PFSK-1 (cell line): ENCODE measurements around the gene EHF.

Experiments used
- POLR2AphosphoS5 ChIP-seq: IDR thresholded peaks from 2 replicates; pipeline ENCODE4 v1.6.1; 2012; ENCODE audit warnings: low read depth, mild to moderate bottlenecking, control low read depth, low read length, moderate library complexity
- TAF1 ChIP-seq: IDR thresholded peaks from 2 replicates; pipeline ENCODE4 v1.6.1; 2012; ENCODE audit warnings: low read length, control low read depth, borderline replicate concordance; ENCODE audit not compliant: insufficient read depth

DNA sequence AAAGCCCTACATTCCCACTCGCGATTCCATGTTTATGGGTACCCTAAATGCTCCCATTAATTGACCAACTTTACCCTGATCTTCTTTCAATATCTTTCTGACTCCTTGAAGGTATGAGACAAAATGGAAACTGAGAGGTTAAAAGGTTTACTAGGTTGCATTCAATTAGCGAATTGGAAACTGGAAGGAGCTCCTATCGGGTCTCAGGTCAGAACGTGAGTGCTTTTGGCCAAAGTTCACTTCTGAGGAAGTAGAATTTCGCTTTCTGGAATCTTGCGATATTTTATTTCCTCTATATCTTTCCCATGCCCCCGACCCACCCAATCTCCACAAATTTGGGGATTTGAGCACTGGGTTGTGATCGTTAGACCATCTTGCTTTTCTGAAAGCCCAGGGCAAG is 2.6 kb downstream of the EHF start:
- TF ChIP-seq TAF1 (no peak), POLR2AphosphoS5 (no peak)
